ENCODE measurements around the gene METTL25B. TPM values are rescaled to one million over a fixed set of nuclear protein-coding genes. Genes with fewer than 3 reads are reported as not detected.

METTL25B gene
- total and polyA plus RNA-seq, 4 donors: 8.1 to 36.0 (median 31.6) TPM

GRCh38 chr1:156700736-156701531 lies 27.3 kb upstream of the METTL25B start:
- no peaks in the 10 kb centered on the region for H3K9me3 ChIP-seq (ENCODE audit: control insufficient read depth, insufficient read depth, low read length)
- 78% methylated on average over 4 of the region's 8 CpGs for WGBS (ENCODE audit: insufficient coverage)
- no peak overlapping the region for H3K27ac ChIP-seq (ENCODE audit: low read depth, low read length)
- peaks cover 14% of the 10 kb centered on the region for H3K36me3 ChIP-seq (ENCODE audit: control insufficient read depth, insufficient read depth, low read length)
- peaks cover 28% of the 10 kb centered on the region for H3K27me3 ChIP-seq (ENCODE audit: control insufficient read depth, insufficient read depth, low read length)
- H3K4me3 ChIP-seq (ENCODE audit: low read depth, low read length): no peak overlapping the region
- peaks cover 27% of the 10 kb centered on the region for H3K4me1 ChIP-seq (ENCODE audit: control insufficient read depth, insufficient read depth, low read length)
- no peak for DNase-seq (ENCODE audit: low read depth in 4 of 6, low spot score in 6 of 6)

GRCh38 chr1:156703336-156703735 lies 24.9 kb upstream of the METTL25B start:
- Histone ChIP-seq H3K9me3 (ENCODE audit: control insufficient read depth, insufficient read depth, low read length) (no peaks in the 10 kb centered on the region), H3K4me3 (ENCODE audit: low read depth, low read length) (peak overlapping the region; percentile 52), H3K36me3 (ENCODE audit: control insufficient read depth, insufficient read depth, low read length) (peaks cover 14% of the 10 kb centered on the region), H3K4me1 (ENCODE audit: control insufficient read depth, insufficient read depth, low read length) (peaks cover 51% of the 10 kb centered on the region), H3K27me3 (ENCODE audit: control insufficient read depth, insufficient read depth, low read length) (peaks cover 30% of the 10 kb centered on the region), H3K27ac (ENCODE audit: low read depth, low read length) (no peak overlapping the region)
- DNase-seq (ENCODE audit: low read depth in 4 of 6, low spot score in 6 of 6): no peak
- WGBS (ENCODE audit: insufficient coverage): 72% methylated on average over 2 of the region's 4 CpGs

- H3K4me1 ChIP-seq (ENCODE audit: control insufficient read depth, insufficient read depth, low read length): peaks cover 54% of the 10 kb centered on the region
- peak in 1 of 6 donors; percentile 55 for DNase-seq (ENCODE audit: low read depth in 4 of 6, low spot score in 6 of 6)
- H3K36me3 ChIP-seq (ENCODE audit: control insufficient read depth, insufficient read depth, low read length): peaks cover 14% of the 10 kb centered on the region
- H3K27me3 ChIP-seq (ENCODE audit: control insufficient read depth, insufficient read depth, low read length): peaks cover 30% of the 10 kb centered on the region
- WGBS (ENCODE audit: insufficient coverage): 12% methylated on average over 4 of the region's 4 CpGs
- H3K27ac ChIP-seq (ENCODE audit: low read depth, low read length): no peak overlapping the region
- no peaks in the 10 kb centered on the region for H3K9me3 ChIP-seq (ENCODE audit: control insufficient read depth, insufficient read depth, low read length)
- peak overlapping the region; percentile 52 for H3K4me3 ChIP-seq (ENCODE audit: low read depth, low read length)
Measured at GRCh38 chr1:156703741-156704140, 24.5 kb upstream of the METTL25B start.

- H3K4me1 ChIP-seq (ENCODE audit: control insufficient read depth, insufficient read depth, low read length): peaks cover 56% of the 10 kb centered on the region
- no peak for DNase-seq (ENCODE audit: low read depth in 4 of 6, low spot score in 6 of 6)
- 57% methylated on average over 7 of the region's 10 CpGs for WGBS (ENCODE audit: insufficient coverage)
Measured at GRCh38 chr1:156704166-156704711, 24.0 kb upstream of the METTL25B start.

GRCh38 chr1:156704930-156705320 lies 23.3 kb upstream of the METTL25B start:
- H3K36me3 ChIP-seq (ENCODE audit: control insufficient read depth, insufficient read depth, low read length): peaks cover 7% of the 10 kb centered on the region
- H3K27ac ChIP-seq (ENCODE audit: low read depth, low read length): peak overlapping the region; percentile 89
- no peaks in the 10 kb centered on the region for H3K9me3 ChIP-seq (ENCODE audit: control insufficient read depth, insufficient read depth, low read length)
- peaks cover 30% of the 10 kb centered on the region for H3K27me3 ChIP-seq (ENCODE audit: control insufficient read depth, insufficient read depth, low read length)
- H3K4me3 ChIP-seq (ENCODE audit: low read depth, low read length): peak overlapping the region; percentile 52
- H3K4me1 ChIP-seq (ENCODE audit: control insufficient read depth, insufficient read depth, low read length): peaks cover 63% of the 10 kb centered on the region
- DNase-seq (ENCODE audit: low read depth in 4 of 6, low spot score in 6 of 6): no peak
- WGBS (ENCODE audit: insufficient coverage): under 1% methylated on average over 29 of the region's 29 CpGs

More at GRCh38 chr1:156704166-156704711, 24.0 kb upstream of the METTL25B start:
- H3K4me3 ChIP-seq (ENCODE audit: low read depth, low read length): peak overlapping the region; percentile 52
- H3K9me3 ChIP-seq (ENCODE audit: control insufficient read depth, insufficient read depth, low read length): no peaks in the 10 kb centered on the region
- H3K36me3 ChIP-seq (ENCODE audit: control insufficient read depth, insufficient read depth, low read length): peaks cover 10% of the 10 kb centered on the region
- no peak overlapping the region for H3K27ac ChIP-seq (ENCODE audit: low read depth, low read length)
- H3K27me3 ChIP-seq (ENCODE audit: control insufficient read depth, insufficient read depth, low read length): peaks cover 30% of the 10 kb centered on the region

GRCh38 chr1:156705321-156705917 lies 22.9 kb upstream of the METTL25B start, which contains the start of gene CRABP2:
Gene CRABP2 (minus strand): TSS chr1:156705583. CDS start chr1:156705446, 137 bp downstream.
- H3K4me1 ChIP-seq (ENCODE audit: control insufficient read depth, insufficient read depth, low read length): peaks cover 68% of the 10 kb centered on the region
- peaks cover 30% of the 10 kb centered on the region for H3K27me3 ChIP-seq (ENCODE audit: control insufficient read depth, insufficient read depth, low read length)
- WGBS (ENCODE audit: insufficient coverage): under 1% methylated on average over 36 of the region's 42 CpGs
- H3K9me3 ChIP-seq (ENCODE audit: control insufficient read depth, insufficient read depth, low read length): no peaks in the 10 kb centered on the region
- H3K4me3 ChIP-seq (ENCODE audit: low read depth, low read length): peak within 1 kb of the TSS; percentile 52
- peaks cover 5% of the 10 kb centered on the region for H3K36me3 ChIP-seq (ENCODE audit: control insufficient read depth, insufficient read depth, low read length)
- peak in 2 of 6 donors; percentile 68 to 73 for DNase-seq (ENCODE audit: low read depth in 4 of 6, low spot score in 6 of 6)
- peak within 1 kb of the TSS; percentile 89 for H3K27ac ChIP-seq (ENCODE audit: low read depth, low read length)

- Histone ChIP-seq H3K9me3 (ENCODE audit: control insufficient read depth, insufficient read depth, low read length) (no peaks in the 10 kb centered on the region), H3K27me3 (ENCODE audit: control insufficient read depth, insufficient read depth, low read length) (peaks cover 30% of the 10 kb centered on the region), H3K36me3 (ENCODE audit: control insufficient read depth, insufficient read depth, low read length) (peaks cover 3% of the 10 kb centered on the region), H3K4me3 (ENCODE audit: low read depth, low read length) (peak overlapping the region; percentile 52), H3K4me1 (ENCODE audit: control insufficient read depth, insufficient read depth, low read length) (peaks cover 74% of the 10 kb centered on the region), H3K27ac (ENCODE audit: low read depth, low read length) (peak overlapping the region; percentile 89)
- DNase-seq (ENCODE audit: low read depth in 4 of 6, low spot score in 6 of 6): peak in 2 of 6 donors; percentile 83 to 85
- WGBS (ENCODE audit: insufficient coverage): 1% methylated on average over 44 of the region's 45 CpGs
Measured at GRCh38 chr1:156705918-156706656, 22.2 kb upstream of the METTL25B start.

GRCh38 chr1:156706657-156707416 lies 21.4 kb upstream of the METTL25B start:
- peak overlapping the region; percentile 89 for H3K27ac ChIP-seq (ENCODE audit: low read depth, low read length)
- peak overlapping the region; percentile 52 for H3K4me3 ChIP-seq (ENCODE audit: low read depth, low read length)
- no peaks in the 10 kb centered on the region for H3K9me3 ChIP-seq (ENCODE audit: control insufficient read depth, insufficient read depth, low read length)
- 6% methylated on average over 28 of the region's 29 CpGs for WGBS (ENCODE audit: insufficient coverage)
- DNase-seq (ENCODE audit: low read depth in 4 of 6, low spot score in 6 of 6): peak in 1 of 6 donors; percentile 67
- peaks cover 30% of the 10 kb centered on the region for H3K27me3 ChIP-seq (ENCODE audit: control insufficient read depth, insufficient read depth, low read length)
- H3K36me3 ChIP-seq (ENCODE audit: control insufficient read depth, insufficient read depth, low read length): peaks cover 2% of the 10 kb centered on the region
- peaks cover 78% of the 10 kb centered on the region for H3K4me1 ChIP-seq (ENCODE audit: control insufficient read depth, insufficient read depth, low read length)

All from spinal cord (tissue), 10 donors.